Neuronal stem cell (in vitro differentiated cells): ENCODE data around the gene TRIM45.

Experiments used
- DNase-seq: peaks from one replicate; pipeline ENCODE4 v3.0.0-alpha.2; 2013; ENCODE audit warnings: low spot score
- H2AFZ ChIP-seq: one replicate; pipeline ENCODE4 v1.6.1; 2013; ENCODE audit warnings: mild to moderate bottlenecking, low read length, inconsistent platforms
- H2AK5ac ChIP-seq: 2 replicates; pipeline ENCODE4 v1.6.1; 2013; ENCODE audit warnings: low read depth, mild to moderate bottlenecking, inconsistent platforms, low read length, moderate library complexity, mixed read lengths
- H2BK120ac ChIP-seq: 2 replicates; pipeline ENCODE4 v1.6.1; 2013; ENCODE audit warnings: low read depth, mild to moderate bottlenecking, inconsistent platforms, low read length, moderate library complexity, mixed read lengths
- H2BK12ac ChIP-seq: one replicate; pipeline ENCODE4 v1.6.1; 2013; ENCODE audit warnings: low read length, inconsistent platforms
- H2BK15ac ChIP-seq: 2 replicates; pipeline ENCODE4 v1.6.1; 2013; ENCODE audit warnings: mild to moderate bottlenecking, low read length, inconsistent platforms, mixed read lengths
- H2BK5ac ChIP-seq: one replicate; pipeline ENCODE4 v1.6.1; 2013; ENCODE audit warnings: inconsistent platforms, mild to moderate bottlenecking, low read length, moderate library complexity
- H3K14ac ChIP-seq: one replicate; pipeline ENCODE4 v1.6.1; 2013; ENCODE audit warnings: low read length, inconsistent platforms
- H3K18ac ChIP-seq: 2 replicates; pipeline ENCODE4 v1.6.1; 2013; ENCODE audit warnings: low read length, inconsistent platforms
- H3K23ac ChIP-seq: 2 replicates; pipeline ENCODE4 v1.6.1; 2013; ENCODE audit warnings: low read depth, mild to moderate bottlenecking, mixed read lengths, low read length, inconsistent platforms; ENCODE audit not compliant: poor library complexity
- H3K27ac ChIP-seq: replicated peaks from 3 replicates; pipeline ENCODE4 v1.5.1; 2013; ENCODE audit warnings: low read length, inconsistent platforms
- H3K27me3 ChIP-seq, 3 experiments: 2 replicates each; pipeline ENCODE4 v1.6.1; 2013; ENCODE audit warnings: low read length in 3 of 3, mild to moderate bottlenecking in 2 of 3, inconsistent platforms in 1 of 3, low read depth in 1 of 3, mixed read lengths in 1 of 3, moderate library complexity in 1 of 3; ENCODE audit not compliant: control insufficient read depth in 3 of 3, insufficient read depth in 3 of 3
- H3K36me3 ChIP-seq, 2 donors: replicated peaks in 1 of 2; 2 replicates each; pipeline ENCODE4 v1.6.1; 2013; ENCODE audit warnings: low read length in 2 of 2; ENCODE audit not compliant: control insufficient read depth in 2 of 2, insufficient read depth in 2 of 2
- H3K4ac ChIP-seq: 2 replicates; pipeline ENCODE4 v1.6.1; 2013; ENCODE audit warnings: inconsistent platforms, mild to moderate bottlenecking, low read length, moderate library complexity
- H3K4me1 ChIP-seq, 2 donors: 1 replicate in 1 of 2; 2 replicates in 1 of 2; pipeline ENCODE4 v1.6.1; 2013; ENCODE audit warnings: low read length in 2 of 2, low read depth in 1 of 2; ENCODE audit not compliant: control insufficient read depth in 2 of 2, insufficient read depth in 1 of 2
- H3K4me2 ChIP-seq: one replicate; pipeline ENCODE4 v1.6.1; 2013; ENCODE audit warnings: mild to moderate bottlenecking, low read length, inconsistent platforms; ENCODE audit not compliant: insufficient read depth, poor library complexity, severe bottlenecking
- H3K4me3 ChIP-seq, 2 donors: 2 replicates each; pipeline ENCODE4 v1.5.1; 2013; ENCODE audit warnings: low read length in 2 of 2, mild to moderate bottlenecking in 2 of 2, inconsistent platforms in 1 of 2, moderate library complexity in 1 of 2
- H3K79me1 ChIP-seq: one replicate; pipeline ENCODE4 v1.6.1; 2013; ENCODE audit warnings: low read depth, mild to moderate bottlenecking, inconsistent platforms, low read length, moderate library complexity
- H3K9ac ChIP-seq: one replicate; pipeline ENCODE4 v1.6.1; 2013; ENCODE audit warnings: mild to moderate bottlenecking, low read depth, low read length, inconsistent platforms; ENCODE audit not compliant: poor library complexity
- H3K9me3 ChIP-seq, 2 donors: replicated peaks in 1 of 2; 2 replicates each; pipeline versions ENCODE3 to v1.6.1; 2013; ENCODE audit warnings: low read length in 2 of 2, mild to moderate bottlenecking in 2 of 2, inconsistent platforms in 1 of 2, low read depth in 1 of 2, mixed read lengths in 1 of 2, moderate library complexity in 1 of 2; ENCODE audit not compliant: control insufficient read depth in 2 of 2, insufficient read depth in 1 of 2
- H4K8ac ChIP-seq: one replicate; pipeline ENCODE4 v1.6.1; 2013; ENCODE audit warnings: low read depth, mild to moderate bottlenecking, inconsistent platforms, low read length, moderate library complexity
- H4K91ac ChIP-seq: one replicate; pipeline ENCODE4 v1.6.1; 2013; ENCODE audit warnings: low read length, low read depth, mild to moderate bottlenecking, inconsistent platforms; ENCODE audit not compliant: poor library complexity
- WGBS, 2 donors: extraction: QIAGEN DNeasy Blood & Tissue Kit; methylation state at CpG; one replicate each; pipeline ENCODE4 v1.1.7; 2013; ENCODE audit warnings: missing lambda C conversion rate in 2 of 2, mixed read lengths in 1 of 2; ENCODE audit not compliant: insufficient read length in 2 of 2, insufficient replicate concordance in 1 of 2; ENCODE audit errors: extremely low coverage in 2 of 2; 5-methylcytosine and 5-hydroxymethylcytosine counted together

TRIM45 gene

GRCh38 chr1:117116090-117116783, 5.3 kb downstream of the TRIM45 start:
- H2BK5ac ChIP-seq: no peak overlapping the region

GRCh38 chr1:117114877-117115276, 6.7 kb downstream of the TRIM45 start:
- Histone ChIP-seq H2AFZ (no peak overlapping the region), H3K4ac (no peak overlapping the region), H3K4me2 (no peak overlapping the region), H2BK120ac (no peak overlapping the region), H3K4me1 (peaks cover 3 to 7% of the 10 kb centered on the region in 2 donors), H2BK12ac (no peak overlapping the region), H4K91ac (no peak overlapping the region), H3K9ac (no peak overlapping the region), H2BK5ac (no peak overlapping the region), H2AK5ac (no peak overlapping the region), H4K8ac (no peak overlapping the region), H2BK15ac (no peak overlapping the region), H3K18ac (no peak overlapping the region), H3K27ac (no peak overlapping the region), H3K14ac (no peak overlapping the region), H3K27me3 (no peaks in the 10 kb centered on the region), H3K36me3 (peaks cover 30 to 88% of the 10 kb centered on the region in 2 donors), H3K9me3 (no peaks in the 10 kb centered on the region), H3K23ac (no peak overlapping the region), H3K4me3 (no peak overlapping the region), H3K79me1 (no peaks in the 10 kb centered on the region)
- no CpG with 5 or more reads among the region's 2 CpGs for WGBS, 2 donors
- no peak for DNase-seq

More at GRCh38 chr1:117116090-117116783, 5.3 kb downstream of the TRIM45 start:
- H3K14ac ChIP-seq: no peak overlapping the region
- H3K9ac ChIP-seq: no peak overlapping the region
- H3K27ac ChIP-seq: no peak overlapping the region
- no peak overlapping the region for H3K4me2 ChIP-seq
- no peak overlapping the region for H2AFZ ChIP-seq
- no peak overlapping the region for H3K4ac ChIP-seq
- no CpG with 5 or more reads among the region's 13 CpGs for WGBS, 2 donors
- no peak overlapping the region for H3K18ac ChIP-seq
- H4K91ac ChIP-seq: no peak overlapping the region
- no peak overlapping the region for H3K4me3 ChIP-seq
- H4K8ac ChIP-seq: no peak overlapping the region
- no peak overlapping the region for H2BK15ac ChIP-seq
- no peak overlapping the region for H2AK5ac ChIP-seq
- no peak overlapping the region for H2BK120ac ChIP-seq
- no peaks in the 10 kb centered on the region for H3K9me3 ChIP-seq
- DNase-seq: no peak
- peaks cover 8 to 13% of the 10 kb centered on the region in 2 donors for H3K4me1 ChIP-seq
- no peak overlapping the region for H2BK12ac ChIP-seq
- H3K36me3 ChIP-seq: peaks cover 28 to 74% of the 10 kb centered on the region in 2 donors
- no peaks in the 10 kb centered on the region for H3K27me3 ChIP-seq
- no peaks in the 10 kb centered on the region for H3K79me1 ChIP-seq
- no peak overlapping the region for H3K23ac ChIP-seq

GRCh38 chr1:117113199-117113598, 8.3 kb downstream of the TRIM45 start:
- Histone ChIP-seq H2BK5ac (no peak overlapping the region), H4K91ac (no peak overlapping the region), H3K14ac (no peak overlapping the region), H3K27ac (no peak overlapping the region), H3K23ac (no peak overlapping the region), H3K36me3 (peaks cover 32 to 93% of the 10 kb centered on the region in 2 donors), H3K27me3 (no peaks in the 10 kb centered on the region), H2BK120ac (no peak overlapping the region), H3K18ac (no peak overlapping the region), H3K79me1 (no peaks in the 10 kb centered on the region), H2AK5ac (no peak overlapping the region), H3K9me3 (no peaks in the 10 kb centered on the region), H4K8ac (no peak overlapping the region), H2AFZ (no peak overlapping the region), H2BK15ac (no peak overlapping the region), H3K9ac (no peak overlapping the region), H3K4me1 (peaks cover 2 to 7% of the 10 kb centered on the region in 2 donors), H3K4ac (no peak overlapping the region), H2BK12ac (no peak overlapping the region), H3K4me3 (peak overlapping the region in 1 of 2 donors; percentile 12), H3K4me2 (no peak overlapping the region)
- DNase-seq: no peak
- WGBS, 2 donors: no CpG with 5 or more reads among the region's 11 CpGs

GRCh38 chr1:117112047-117112717, 9.4 kb downstream of the TRIM45 start:
- Histone ChIP-seq H3K18ac (no peak overlapping the region), H4K8ac (no peak overlapping the region), H3K9me3 (no peaks in the 10 kb centered on the region), H2BK120ac (no peak overlapping the region), H2BK15ac (no peak overlapping the region), H3K79me1 (no peaks in the 10 kb centered on the region), H3K27me3 (no peaks in the 10 kb centered on the region), H3K4me3 (no peak overlapping the region), H3K9ac (no peak overlapping the region), H3K4me1 (peaks cover 0 to 7% of the 10 kb centered on the region in 2 donors), H2AK5ac (no peak overlapping the region), H3K23ac (no peak overlapping the region), H4K91ac (no peak overlapping the region), H3K4ac (no peak overlapping the region), H3K27ac (no peak overlapping the region), H3K14ac (no peak overlapping the region), H2BK5ac (no peak overlapping the region), H2AFZ (no peak overlapping the region), H2BK12ac (no peak overlapping the region), H3K4me2 (no peak overlapping the region), H3K36me3 (peaks cover 28 to 93% of the 10 kb centered on the region in 2 donors)
- no CpG with 5 or more reads among the region's 7 CpGs for WGBS, 2 donors
- DNase-seq: no peak
